Fibroblast of lung (primary cell): ENCODE results near the gene TRIP6. TPM values are rescaled to one million over a fixed set of nuclear protein-coding genes. Genes with fewer than 3 reads are reported as not detected.

Source experiments
- DNase-seq, 2 donors: peaks; one replicate each; pipeline versions ENCODE4 v3.0.0 to v3.0.0-alpha.2; 2010; ENCODE audit warnings: low read depth in 2 of 2
- H2AFZ ChIP-seq: 2 replicates; pipeline ENCODE4 v1.5.1; 2012; ENCODE audit warnings: low read length, control low read depth, inconsistent platforms
- H3K27ac ChIP-seq: 2 replicates; pipeline ENCODE4 v1.5.1; 2011; ENCODE audit warnings: low read length, control low read depth; ENCODE audit not compliant: insufficient read depth
- H3K27me3 ChIP-seq: 2 replicates; pipeline ENCODE4 v1.5.1; 2011; ENCODE audit warnings: mild to moderate bottlenecking, low read length; ENCODE audit not compliant: control insufficient read depth, insufficient read depth
- H3K36me3 ChIP-seq: 2 replicates; pipeline ENCODE4 v1.5.1; 2011; ENCODE audit warnings: low read length; ENCODE audit not compliant: control insufficient read depth, insufficient read depth
- H3K4me1 ChIP-seq: 2 replicates; pipeline ENCODE4 v1.5.1; 2011; ENCODE audit warnings: low read length; ENCODE audit not compliant: control insufficient read depth, insufficient read depth; ENCODE audit errors: extremely low read depth
- H3K4me2 ChIP-seq: 2 replicates; pipeline ENCODE4 v1.5.1; 2011; ENCODE audit warnings: low read length, control low read depth; ENCODE audit not compliant: insufficient read depth; ENCODE audit errors: extremely low read depth
- H3K4me3 ChIP-seq, 4 experiments: fragments of 200-600 bp in 1 of 4; sonication (generic) in 1 of 4; replicated peaks in 1 of 4; 2 replicates each; pipeline ENCODE4 v1.5.1; 2011 to 2016; ENCODE audit warnings: low read length in 4 of 4, low read depth in 3 of 4, mild to moderate bottlenecking in 3 of 4, control low read depth in 2 of 4, inconsistent platforms in 1 of 4, mixed read lengths in 1 of 4; ENCODE audit not compliant: insufficient read depth in 1 of 4; ENCODE audit errors: control extremely low read depth in 1 of 4
- H3K79me2 ChIP-seq: 2 replicates; pipeline ENCODE4 v1.5.1; 2012; ENCODE audit warnings: mild to moderate bottlenecking, low read length, inconsistent platforms; ENCODE audit not compliant: control insufficient read depth, insufficient read depth
- H3K9ac ChIP-seq: 2 replicates; pipeline ENCODE4 v1.5.1; 2011; ENCODE audit warnings: mild to moderate bottlenecking, low read length, control low read depth; ENCODE audit not compliant: insufficient read depth
- H3K9me3 ChIP-seq: 2 replicates; pipeline ENCODE4 v1.5.1; 2012; ENCODE audit warnings: low read depth, low read length; ENCODE audit not compliant: control insufficient read depth, insufficient read depth
- H4K20me1 ChIP-seq: 2 replicates; pipeline ENCODE4 v1.5.1; 2011; ENCODE audit warnings: low read length; ENCODE audit not compliant: control insufficient read depth, insufficient read depth; ENCODE audit errors: extremely low read depth
- EZH2 ChIP-seq: IDR thresholded peaks from 2 replicates; pipeline ENCODE4 v1.5.1; 2012; ENCODE audit warnings: low read length, control low read depth, mild to moderate bottlenecking; ENCODE audit errors: missing control alignments
- polyA plus RNA-seq, 2 donors: library from polyadenylated mRNA; depleted of rRNA in 1 of 2; stranded (reverse) in 1 of 2; unstranded in 1 of 2; fragments of >200 nt; gene quantifications; 2 replicates each; pipeline ENCODE4 v1.2.1, GENCODE V29; 2011 to 2012; ENCODE audit warnings: missing spikeins in 1 of 2
- total RNA-seq: library from RNA; depleted of rRNA; stranded (reverse); fragments of >200 nt; gene quantifications from 2 replicates; pipeline ENCODE4 v1.2.1, GENCODE V29; 2014
- TF ChIP-seq, protein P1 (sequence below), 2 donors: IDR thresholded peaks in 1 of 2; conservative IDR thresholded peaks in 1 of 2; 1 replicate in 1 of 2; 2 replicates in 1 of 2; pipeline ENCODE4 v1.5.1; 2011 to 2012; ENCODE audit warnings: low read length in 2 of 2, control low read depth in 1 of 2, inconsistent platforms in 1 of 2, low read depth in 1 of 2, mild to moderate bottlenecking in 1 of 2

TRIP6 gene
- total and polyA plus RNA-seq, 2 donors (not counting 1 experiment from before 2014, with no cell fraction given) = 76.2 to 96.1 TPM

DNA sequence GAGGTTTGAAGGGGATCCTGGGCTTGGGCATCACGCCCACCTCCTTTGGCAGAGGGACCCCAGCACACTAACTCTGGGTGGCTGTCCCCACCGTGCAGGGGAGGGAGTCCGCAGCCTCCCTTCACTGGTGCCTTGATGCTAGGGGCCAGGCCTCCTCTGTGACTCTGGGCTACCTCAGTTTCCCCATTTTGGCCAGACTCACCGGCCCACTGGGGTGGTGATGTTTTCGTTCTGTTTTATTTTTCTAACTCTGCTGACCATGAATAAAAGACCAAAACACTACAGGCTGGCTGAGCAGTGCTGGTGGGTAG is 503 bp upstream of the TRIP6 start:
- DNase-seq = no peak
- Histone ChIP-seq H4K20me1 (no peaks in the 10 kb centered on the region), H3K36me3 (peaks cover 15% of the 10 kb centered on the region), H2AFZ (no peak overlapping the region), H3K4me2 (peak overlapping the region; percentile 23), H3K79me2 (peaks cover 36% of the 10 kb centered on the region), H3K9ac (peak overlapping the region; percentile 99), H3K4me1 (peaks cover 6% of the 10 kb centered on the region), H3K27ac (peak overlapping the region; percentile 98), H3K27me3 (no peaks in the 10 kb centered on the region), H3K4me3 (peak overlapping the region in 3 of 4 experiments; percentile 80 to 99 (median 98)), H3K9me3 (no peaks in the 10 kb centered on the region)
- TF ChIP-seq, protein P1, sequence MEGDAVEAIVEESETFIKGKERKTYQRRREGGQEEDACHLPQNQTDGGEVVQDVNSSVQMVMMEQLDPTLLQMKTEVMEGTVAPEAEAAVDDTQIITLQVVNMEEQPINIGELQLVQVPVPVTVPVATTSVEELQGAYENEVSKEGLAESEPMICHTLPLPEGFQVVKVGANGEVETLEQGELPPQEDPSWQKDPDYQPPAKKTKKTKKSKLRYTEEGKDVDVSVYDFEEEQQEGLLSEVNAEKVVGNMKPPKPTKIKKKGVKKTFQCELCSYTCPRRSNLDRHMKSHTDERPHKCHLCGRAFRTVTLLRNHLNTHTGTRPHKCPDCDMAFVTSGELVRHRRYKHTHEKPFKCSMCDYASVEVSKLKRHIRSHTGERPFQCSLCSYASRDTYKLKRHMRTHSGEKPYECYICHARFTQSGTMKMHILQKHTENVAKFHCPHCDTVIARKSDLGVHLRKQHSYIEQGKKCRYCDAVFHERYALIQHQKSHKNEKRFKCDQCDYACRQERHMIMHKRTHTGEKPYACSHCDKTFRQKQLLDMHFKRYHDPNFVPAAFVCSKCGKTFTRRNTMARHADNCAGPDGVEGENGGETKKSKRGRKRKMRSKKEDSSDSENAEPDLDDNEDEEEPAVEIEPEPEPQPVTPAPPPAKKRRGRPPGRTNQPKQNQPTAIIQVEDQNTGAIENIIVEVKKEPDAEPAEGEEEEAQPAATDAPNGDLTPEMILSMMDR (conservative IDR thresholded peaks at IDR 0.05 in 1 of 2, IDR thresholded peaks at IDR 0.05 in 1 of 2; ENCODE audit: low read depth in 1 of 2, low read length in 2 of 2) = no peak
- TF ChIP-seq EZH2 = no peak

DNA sequence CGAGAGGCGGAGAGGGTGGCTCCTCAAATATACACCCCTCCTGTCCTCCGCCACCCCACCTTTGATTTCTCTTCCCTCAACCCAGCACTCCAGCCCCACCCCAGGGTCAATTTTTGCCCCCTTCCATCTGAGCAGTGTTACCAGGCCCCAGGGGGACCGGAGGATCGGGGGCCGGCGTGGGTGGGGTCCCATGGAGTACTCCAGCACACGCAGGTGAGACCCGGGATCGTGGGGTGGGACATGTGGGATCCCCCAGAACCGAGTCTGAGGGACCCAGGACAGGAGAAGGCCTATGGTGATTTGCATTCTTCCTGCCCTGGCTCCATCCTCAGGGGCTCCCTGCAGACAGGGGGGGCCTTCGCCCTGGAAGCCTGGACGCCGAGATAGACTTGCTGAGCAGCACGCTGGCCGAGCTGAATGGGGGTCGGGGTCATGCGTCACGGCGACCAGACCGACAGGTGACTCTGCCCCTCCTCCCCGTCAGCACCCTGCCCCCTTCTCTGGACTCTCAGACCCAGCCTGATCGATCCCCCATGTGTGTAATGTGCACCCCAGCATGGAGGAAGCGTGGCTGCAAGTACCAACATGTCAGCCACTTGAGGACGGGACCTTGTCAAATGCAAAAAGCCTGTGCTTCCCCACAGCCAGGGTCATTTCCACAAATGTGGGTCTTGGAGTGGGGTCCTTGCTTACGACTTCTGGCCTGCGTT is 744 bp downstream of the TRIP6 start:
- no peaks in the 10 kb centered on the region for H4K20me1 ChIP-seq
- TF ChIP-seq, protein P1 (conservative IDR thresholded peaks at IDR 0.05 in 1 of 2, IDR thresholded peaks at IDR 0.05 in 1 of 2; ENCODE audit: low read depth in 1 of 2, low read length in 2 of 2) = no peak
- no peak for TF ChIP-seq EZH2
- peaks cover 6% of the 10 kb centered on the region for H3K4me1 ChIP-seq
- no peak overlapping the region for H2AFZ ChIP-seq
- peak overlapping the region; percentile 99 for H3K9ac ChIP-seq
- H3K27me3 ChIP-seq = no peaks in the 10 kb centered on the region
- peaks cover 18% of the 10 kb centered on the region for H3K36me3 ChIP-seq
- H3K4me2 ChIP-seq = peak overlapping the region; percentile 91
- H3K4me3 ChIP-seq = peak overlapping the region; percentile 80 to 99 (median 96)
- H3K9me3 ChIP-seq = no peaks in the 10 kb centered on the region
- no peak for DNase-seq
- peak overlapping the region; percentile 98 for H3K27ac ChIP-seq
- H3K79me2 ChIP-seq = peaks cover 38% of the 10 kb centered on the region

DNA sequence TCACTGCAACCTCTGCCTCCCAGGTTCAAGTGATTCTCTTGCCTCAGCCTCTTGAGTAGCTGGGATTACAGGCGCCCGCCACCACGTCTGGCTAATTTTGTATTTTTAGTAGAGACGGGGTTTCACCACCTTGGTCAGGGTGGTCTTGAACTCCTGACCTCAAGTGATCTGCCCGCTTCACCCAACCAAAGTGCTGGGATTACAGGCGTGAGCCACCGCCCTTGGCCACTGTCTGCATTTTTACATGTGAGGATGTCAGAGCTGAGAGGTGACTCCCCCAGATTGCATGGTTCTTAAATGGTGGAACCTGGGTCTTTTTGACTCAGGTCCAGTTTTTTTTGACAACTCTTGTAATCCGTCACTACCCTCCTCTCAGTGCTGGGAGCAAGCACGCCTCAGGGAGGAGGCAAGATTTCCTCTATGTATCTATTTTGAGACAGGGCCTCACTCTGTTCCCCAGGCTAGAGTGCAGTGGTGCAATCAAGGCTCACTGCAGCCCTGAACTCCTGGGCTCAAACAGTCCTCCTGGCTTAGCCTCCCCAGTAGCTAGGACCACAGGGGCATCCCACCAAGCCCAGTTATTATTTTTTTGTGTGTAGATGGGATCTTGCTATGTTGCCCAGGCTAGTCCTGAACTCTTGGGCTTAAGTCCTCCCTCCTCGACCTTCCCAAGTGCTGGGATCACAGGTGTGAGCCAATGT is 6.6 kb downstream of the TRIP6 start:
- Histone ChIP-seq H3K36me3 (peaks cover 27% of the 10 kb centered on the region), H3K27ac (peak overlapping the region; percentile 92), H3K9ac (no peak overlapping the region), H2AFZ (no peak overlapping the region), H3K4me2 (peak overlapping the region; percentile 84), H3K27me3 (no peaks in the 10 kb centered on the region), H3K79me2 (peaks cover 61% of the 10 kb centered on the region), H3K9me3 (no peaks in the 10 kb centered on the region), H4K20me1 (no peaks in the 10 kb centered on the region), H3K4me1 (peaks cover 6% of the 10 kb centered on the region), H3K4me3 (peak overlapping the region in 2 of 4 experiments; percentile 92 to 95)
- TF ChIP-seq EZH2 = no peak
- TF ChIP-seq, protein P1 (conservative IDR thresholded peaks at IDR 0.05 in 1 of 2, IDR thresholded peaks at IDR 0.05 in 1 of 2; ENCODE audit: low read depth in 1 of 2, low read length in 2 of 2) = no peak
- DNase-seq = no peak
